GM12892 (cell line): ENCODE results near the gene ERBB4.

Experiments used
- POLR2AphosphoS5 ChIP-seq: IDR thresholded peaks from 2 replicates; pipeline ENCODE4 v1.6.1; 2011; ENCODE audit warnings: low read depth, low read length, control low read depth
- TAF1 ChIP-seq: IDR thresholded peaks from 2 replicates; pipeline ENCODE4 v1.6.1; 2011; ENCODE audit warnings: low read depth, mild to moderate bottlenecking, control low read depth, low read length, borderline replicate concordance

GRCh38 chr2:212535996-212536816, 2.4 kb downstream of the ERBB4 start:
- TF ChIP-seq TAF1: no peak
- TF ChIP-seq POLR2AphosphoS5: no peak
